Measurements from ENCODE around the gene DUSP10.

DNA sequence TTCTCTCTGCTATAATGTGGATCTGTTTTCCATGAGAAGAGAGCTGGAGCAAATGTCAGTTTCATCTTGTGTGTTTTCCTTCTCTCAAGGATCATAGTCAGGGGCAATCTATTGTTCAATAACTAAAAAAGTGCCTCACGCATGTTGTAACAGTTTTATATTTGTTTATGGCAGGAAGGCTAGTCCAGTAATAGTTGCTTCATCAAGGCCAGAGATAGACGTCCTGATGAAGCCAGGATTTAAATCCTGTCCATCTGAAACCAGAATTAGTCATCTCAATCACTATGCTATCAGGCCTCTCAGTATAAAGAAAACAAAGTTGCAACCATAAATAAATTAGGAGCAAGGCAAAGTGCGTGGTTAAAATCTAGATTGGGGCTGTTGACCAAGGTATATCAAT is 30.2 kb upstream of the DUSP10 start:
- TF ChIP-seq, protein P1, sequence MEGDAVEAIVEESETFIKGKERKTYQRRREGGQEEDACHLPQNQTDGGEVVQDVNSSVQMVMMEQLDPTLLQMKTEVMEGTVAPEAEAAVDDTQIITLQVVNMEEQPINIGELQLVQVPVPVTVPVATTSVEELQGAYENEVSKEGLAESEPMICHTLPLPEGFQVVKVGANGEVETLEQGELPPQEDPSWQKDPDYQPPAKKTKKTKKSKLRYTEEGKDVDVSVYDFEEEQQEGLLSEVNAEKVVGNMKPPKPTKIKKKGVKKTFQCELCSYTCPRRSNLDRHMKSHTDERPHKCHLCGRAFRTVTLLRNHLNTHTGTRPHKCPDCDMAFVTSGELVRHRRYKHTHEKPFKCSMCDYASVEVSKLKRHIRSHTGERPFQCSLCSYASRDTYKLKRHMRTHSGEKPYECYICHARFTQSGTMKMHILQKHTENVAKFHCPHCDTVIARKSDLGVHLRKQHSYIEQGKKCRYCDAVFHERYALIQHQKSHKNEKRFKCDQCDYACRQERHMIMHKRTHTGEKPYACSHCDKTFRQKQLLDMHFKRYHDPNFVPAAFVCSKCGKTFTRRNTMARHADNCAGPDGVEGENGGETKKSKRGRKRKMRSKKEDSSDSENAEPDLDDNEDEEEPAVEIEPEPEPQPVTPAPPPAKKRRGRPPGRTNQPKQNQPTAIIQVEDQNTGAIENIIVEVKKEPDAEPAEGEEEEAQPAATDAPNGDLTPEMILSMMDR (conservative IDR thresholded peaks at IDR 0.05; ENCODE audit: low read length), result no peak
- no peak for TF ChIP-seq EZH2phosphoT487 (IDR thresholded peaks at IDR 0.05; ENCODE audit: borderline replicate concordance)
